GM18517 (cell line): ENCODE results near the gene PLA2G15.

Experiments
- ATAC-seq: cut with Tn5 transposase; IDR thresholded peaks from one replicate; pipeline ENCODE4 v1.9.1; 2021; ENCODE audit warnings: mild to moderate bottlenecking, moderate library complexity; ENCODE audit not compliant: unreplicated experiment

Gene PLA2G15

GRCh38 chr16:68296291-68296690 lies 51.1 kb downstream of the PLA2G15 start:
- no peak for ATAC-seq

DNA sequence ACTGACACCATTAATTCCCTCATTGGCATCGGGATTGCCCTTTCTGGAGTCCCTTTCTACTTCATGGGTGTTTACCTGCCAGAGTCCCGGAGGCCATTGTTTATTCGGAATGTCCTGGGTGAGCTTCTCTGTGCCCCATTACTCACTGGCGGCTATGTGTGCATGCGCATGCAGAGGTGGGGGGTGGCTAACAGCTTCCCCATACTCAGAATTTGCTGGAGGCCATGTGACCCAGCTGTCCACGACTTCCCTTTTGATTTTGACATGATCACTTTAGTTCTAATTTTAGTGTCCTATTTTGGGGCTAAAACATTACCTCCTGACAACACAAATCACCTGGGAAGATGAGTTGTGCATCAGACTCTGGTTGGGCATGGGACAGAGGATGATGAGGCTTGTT lies 51.5 kb downstream of the PLA2G15 start:
- ATAC-seq, result no peak

GRCh38 chr16:68297908-68298307 lies 52.7 kb downstream of the PLA2G15 start:
- no peak for ATAC-seq

DNA sequence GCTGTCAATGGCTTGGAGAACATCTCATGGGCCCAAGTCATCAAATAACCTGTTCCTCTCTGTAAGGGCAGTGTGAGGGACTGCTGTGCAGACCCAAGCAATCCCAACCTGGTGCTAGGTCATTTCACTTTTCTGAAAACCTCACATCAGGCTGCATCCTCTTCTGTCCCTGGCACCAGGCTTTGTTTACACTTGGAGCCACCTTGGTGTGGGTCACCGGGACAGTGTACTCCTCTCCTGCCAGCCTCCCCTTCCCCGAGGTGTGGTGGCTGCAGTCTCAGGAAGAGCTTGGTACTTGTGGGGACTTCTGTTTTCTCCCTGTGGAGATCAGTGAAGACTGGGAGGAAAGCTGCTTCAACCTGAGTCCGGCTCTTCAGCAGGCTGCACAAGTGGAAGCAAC lies 53.1 kb downstream of the PLA2G15 start:
- no peak for ATAC-seq

DNA sequence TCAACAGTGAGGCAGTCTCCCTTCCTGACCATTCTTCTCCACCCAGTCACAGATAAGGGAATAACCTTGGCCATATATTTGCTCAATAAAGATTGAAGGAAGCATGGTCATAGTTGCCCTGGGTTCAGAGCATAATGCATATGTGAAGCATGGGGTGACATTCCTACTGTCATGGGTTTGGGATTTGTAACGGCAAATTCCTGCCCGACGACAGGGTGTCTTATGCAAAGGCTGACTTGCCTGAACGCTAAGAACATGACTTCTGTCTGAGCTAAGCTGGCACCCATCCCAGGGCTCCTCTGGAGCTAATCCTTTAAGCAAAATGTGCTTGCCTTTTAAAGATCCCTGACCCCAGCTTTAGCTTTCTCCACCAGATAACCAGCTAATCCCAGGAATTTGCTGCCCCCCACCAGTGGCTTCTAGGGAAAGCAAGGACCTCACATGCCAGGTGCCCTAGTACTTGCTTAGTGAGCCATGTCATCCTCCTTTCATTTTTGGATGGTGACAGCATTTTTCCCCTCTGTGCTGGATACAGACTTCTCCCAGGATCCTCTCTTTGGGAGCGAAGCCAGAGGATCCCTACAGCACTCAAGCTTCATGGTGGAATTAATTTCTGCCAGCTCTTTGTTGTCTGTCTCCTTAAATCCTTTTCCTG lies 53.9 kb downstream of the PLA2G15 start:
- no peak for ATAC-seq

DNA sequence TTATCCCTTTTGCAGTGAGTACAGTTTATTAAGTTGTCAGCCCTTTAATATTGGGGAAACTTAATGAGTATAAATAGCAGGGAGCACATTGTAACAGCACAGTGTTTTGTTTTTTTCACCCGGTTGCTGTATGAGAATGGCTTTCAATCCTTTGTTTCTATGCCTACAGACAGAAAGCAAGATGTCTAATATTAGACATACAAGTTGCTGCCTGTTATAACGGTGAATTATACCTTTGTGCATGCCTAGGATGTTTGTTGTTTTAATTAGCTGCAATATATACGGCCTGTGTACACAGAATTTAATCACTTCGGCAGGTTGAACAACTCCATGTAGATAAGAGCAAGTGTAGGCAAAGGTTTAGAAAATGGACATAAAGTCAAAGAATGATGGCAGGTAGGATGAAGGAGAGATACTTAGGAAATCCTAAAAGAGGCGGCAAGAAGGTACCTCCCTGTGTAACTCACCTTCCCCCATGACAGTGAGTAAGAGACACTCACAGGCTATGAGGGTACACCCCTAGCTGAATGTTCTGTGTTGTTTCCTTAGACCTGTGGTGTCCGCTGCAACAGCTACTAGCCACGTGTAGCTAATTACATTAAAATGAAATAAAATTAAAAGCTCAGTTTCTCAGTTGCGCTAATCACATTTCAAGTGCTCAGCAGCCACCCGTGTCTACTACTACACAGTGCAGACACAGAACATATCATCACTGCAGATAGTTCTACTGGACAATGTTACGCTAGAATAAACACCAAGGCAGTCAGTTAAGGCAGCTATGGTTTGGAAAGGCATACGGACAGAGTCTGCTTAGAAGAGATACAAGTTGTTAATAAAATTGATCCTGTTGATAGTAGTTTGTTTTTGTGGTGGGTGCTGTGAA lies 54.6 kb downstream of the PLA2G15 start:
- no peak for ATAC-seq

DNA sequence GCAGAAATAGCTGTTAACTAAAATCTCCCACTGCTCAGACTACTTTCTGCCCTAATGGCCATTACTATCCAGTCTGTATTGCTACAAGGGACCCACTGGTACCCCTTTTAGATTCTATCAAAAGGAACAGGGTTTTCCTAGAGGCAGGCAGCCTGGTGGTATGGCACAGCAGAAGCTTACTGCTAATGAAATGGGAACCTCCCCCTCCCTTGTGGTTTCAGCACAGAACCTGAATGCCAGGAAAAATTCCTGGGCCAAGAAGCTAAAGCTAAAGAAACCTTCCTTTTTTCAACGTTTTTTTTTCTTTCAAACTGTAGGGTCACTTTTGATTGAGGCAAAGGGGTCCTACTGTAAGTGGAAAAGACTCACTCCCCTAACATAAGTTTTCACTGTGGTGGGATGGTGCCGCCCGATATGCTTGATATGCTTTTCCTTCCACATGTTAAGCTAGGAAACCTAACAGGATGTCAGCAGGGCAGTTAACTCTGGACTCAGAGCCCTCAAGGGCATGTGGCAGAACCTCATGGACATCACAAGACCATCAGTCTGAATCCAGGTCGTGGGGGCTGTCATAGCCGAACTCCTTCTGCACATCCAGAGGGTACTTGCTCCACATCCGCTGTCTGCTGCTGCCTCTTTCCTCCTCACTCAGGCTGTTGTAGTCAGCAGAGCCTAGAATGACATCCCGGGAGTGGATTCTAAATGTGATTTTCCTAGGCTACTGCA lies 55.7 kb downstream of the PLA2G15 start:
- ATAC-seq, result no peak

GRCh38 chr16:68306633-68307032 lies 61.5 kb downstream of the PLA2G15 start:
- ATAC-seq, result no peak

- no peak for ATAC-seq
These were observed 64.6 kb downstream of the PLA2G15 start for GRCh38 chr16:68309799-68310198.

GRCh38 chr16:68310437-68310773 lies 65.2 kb downstream of the PLA2G15 start:
- ATAC-seq, result peak; percentile 5
